Right renal cortex interstitium (tissue), 3 donors: ENCODE data around the gene SF3A2. TPM values are rescaled to one million over a fixed set of nuclear protein-coding genes. Genes with fewer than 3 reads are reported as not detected.

Experiments used
- DNase-seq, 3 donors: peaks; one replicate each; pipeline ENCODE4 v3.0.0-alpha.2; 2013; ENCODE audit warnings: low read depth in 3 of 3, low spot score in 2 of 3
- polyA plus RNA-seq, 3 donors: library from polyadenylated mRNA; unstranded; fragments of 120-200 nt; gene quantifications; one replicate each; pipeline ENCODE4 v1.2.1, GENCODE V29; 2013; ENCODE audit not compliant: insufficient read length in 3 of 3

Gene SF3A2
- polyA plus RNA-seq, 3 donors = 48.8 to 58.2 (median 54.6) TPM

- DNase-seq = no peak
Measured at GRCh38 chr19:2239771-2240770, 3.4 kb downstream of the SF3A2 start.

GRCh38 chr19:2240881-2241760 is 4.5 kb downstream of the SF3A2 start:
- DNase-seq = no peak

DNA sequence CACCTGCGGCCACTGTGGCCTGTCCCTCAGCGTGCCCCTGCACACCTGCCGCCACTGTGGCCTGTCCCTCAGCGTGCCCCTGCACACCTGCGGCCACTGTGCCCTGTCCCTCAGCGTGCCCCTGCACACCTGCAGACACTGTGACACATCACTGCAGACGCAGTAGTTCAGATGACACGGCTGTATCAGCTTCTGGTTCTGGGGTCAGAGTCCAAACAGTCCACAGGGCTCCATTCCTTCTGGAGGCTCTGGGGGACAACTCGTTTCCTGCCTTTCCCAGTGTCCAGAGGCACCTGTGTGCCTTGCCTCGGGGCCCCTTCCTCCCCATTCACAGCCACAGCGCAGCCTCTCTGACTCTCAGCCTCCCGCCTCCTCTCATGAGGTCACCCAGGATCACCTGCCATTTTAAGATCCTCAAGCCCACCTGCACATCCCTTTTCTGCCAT is 5.5 kb downstream of the SF3A2 start:
- no peak for DNase-seq

DNA sequence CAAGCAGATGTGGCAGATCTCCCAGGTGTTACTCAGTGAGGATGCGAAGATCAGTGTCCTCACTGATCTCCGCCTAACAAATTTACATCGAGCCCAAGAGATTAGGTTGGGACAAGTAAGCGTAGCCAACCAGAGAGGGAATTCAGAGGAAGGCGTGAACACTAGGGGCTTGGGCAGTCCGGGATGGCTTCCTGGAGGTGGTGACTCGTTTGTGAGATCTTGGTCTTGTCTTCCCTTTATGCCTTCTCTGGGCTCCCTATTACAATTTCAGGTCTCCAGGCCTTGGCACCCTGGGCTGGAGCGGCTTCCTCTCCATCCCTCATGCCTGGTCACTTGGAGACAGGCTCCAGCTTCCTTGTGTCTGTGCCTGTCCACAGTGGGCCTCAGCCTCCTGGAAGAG is 6.2 kb downstream of the SF3A2 start:
- no peak for DNase-seq

DNA sequence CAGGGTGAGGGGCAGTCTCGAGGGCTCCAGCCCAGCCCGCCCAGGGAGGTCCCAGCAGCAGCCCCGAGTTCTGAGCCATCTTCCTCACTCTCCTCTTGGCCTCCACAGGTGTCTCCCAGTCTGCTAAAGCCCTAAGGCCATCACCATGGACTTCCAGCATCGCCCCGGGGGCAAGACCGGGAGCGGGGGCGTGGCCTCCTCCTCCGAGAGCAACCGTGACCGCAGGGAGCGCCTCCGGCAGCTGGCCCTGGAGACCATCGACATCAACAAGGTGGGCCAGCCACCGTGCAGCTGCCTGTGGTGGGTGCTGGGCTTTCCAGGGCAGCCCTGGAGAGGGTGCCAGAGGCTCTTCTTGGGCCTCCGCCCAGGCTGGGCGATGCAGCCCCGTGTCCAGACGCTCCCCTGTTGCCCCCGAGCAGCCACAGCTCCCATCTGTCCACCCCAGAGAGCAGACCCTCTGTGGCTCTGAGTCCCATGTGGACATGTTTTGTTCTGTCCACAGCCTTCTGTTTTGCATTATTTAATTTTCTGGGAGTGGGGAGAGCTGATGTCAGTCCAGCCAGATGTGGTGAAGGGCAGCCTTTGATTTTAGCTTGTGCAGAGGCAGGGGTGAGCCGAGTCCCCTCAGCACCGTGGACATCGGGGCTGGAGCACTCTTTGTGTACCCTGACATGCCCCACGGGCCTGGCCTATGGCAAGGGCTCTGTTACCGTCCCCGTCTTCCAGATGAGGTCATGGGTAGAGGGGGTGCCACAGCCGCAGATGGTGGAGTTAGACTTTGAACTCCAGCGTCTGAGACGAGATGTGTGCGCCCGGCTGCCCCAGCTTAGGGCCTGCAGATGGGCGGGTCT is 6.9 kb downstream of the SF3A2 start:
- DNase-seq = no peak

GRCh38 chr19:2244125-2244411 is 7.4 kb downstream of the SF3A2 start:
- DNase-seq = no peak

DNA sequence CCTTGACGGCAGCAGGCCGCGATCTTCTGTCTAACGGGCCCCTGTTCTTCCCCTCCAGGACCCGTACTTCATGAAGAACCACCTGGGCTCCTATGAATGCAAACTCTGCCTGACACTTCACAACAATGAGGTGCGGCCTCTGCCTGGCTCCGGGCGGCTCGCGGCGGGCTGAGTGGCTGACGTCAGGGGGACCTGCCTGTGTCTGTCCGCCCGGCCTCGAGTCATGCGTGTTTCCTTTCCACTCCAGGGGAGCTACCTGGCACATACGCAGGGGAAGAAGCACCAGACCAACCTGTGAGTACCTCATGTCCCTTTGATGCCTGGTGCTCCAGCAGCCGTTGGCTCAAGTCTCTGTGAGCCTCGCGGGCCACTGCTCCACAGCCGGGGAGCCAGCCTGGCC is 7.9 kb downstream of the SF3A2 start:
- DNase-seq = no peak

DNA sequence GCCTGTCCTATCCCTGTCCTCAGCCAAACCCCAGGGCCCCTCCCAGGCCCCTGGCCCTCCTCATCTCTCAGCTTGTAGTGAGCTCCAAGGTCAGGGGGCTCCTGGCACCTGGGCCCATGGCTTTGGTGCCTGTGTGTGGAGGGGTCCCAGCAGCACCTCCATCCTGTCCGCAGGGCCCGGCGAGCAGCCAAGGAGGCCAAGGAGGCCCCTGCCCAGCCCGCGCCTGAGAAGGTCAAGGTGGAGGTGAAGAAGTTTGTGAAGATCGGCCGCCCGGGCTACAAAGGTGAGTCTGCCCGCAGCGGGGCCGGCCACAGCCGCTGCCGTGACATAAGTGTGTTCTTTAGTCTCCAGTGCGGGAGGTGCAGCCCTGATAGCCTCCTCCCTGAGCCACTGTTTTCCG is 8.6 kb downstream of the SF3A2 start:
- DNase-seq = no peak

- no peak for DNase-seq
Measured at GRCh38 chr19:2246014-2246620, 9.5 kb downstream of the SF3A2 start.

- no peak for DNase-seq
Measured at GRCh38 chr19:2246801-2247361, 10.3 kb downstream of the SF3A2 start.

DNA sequence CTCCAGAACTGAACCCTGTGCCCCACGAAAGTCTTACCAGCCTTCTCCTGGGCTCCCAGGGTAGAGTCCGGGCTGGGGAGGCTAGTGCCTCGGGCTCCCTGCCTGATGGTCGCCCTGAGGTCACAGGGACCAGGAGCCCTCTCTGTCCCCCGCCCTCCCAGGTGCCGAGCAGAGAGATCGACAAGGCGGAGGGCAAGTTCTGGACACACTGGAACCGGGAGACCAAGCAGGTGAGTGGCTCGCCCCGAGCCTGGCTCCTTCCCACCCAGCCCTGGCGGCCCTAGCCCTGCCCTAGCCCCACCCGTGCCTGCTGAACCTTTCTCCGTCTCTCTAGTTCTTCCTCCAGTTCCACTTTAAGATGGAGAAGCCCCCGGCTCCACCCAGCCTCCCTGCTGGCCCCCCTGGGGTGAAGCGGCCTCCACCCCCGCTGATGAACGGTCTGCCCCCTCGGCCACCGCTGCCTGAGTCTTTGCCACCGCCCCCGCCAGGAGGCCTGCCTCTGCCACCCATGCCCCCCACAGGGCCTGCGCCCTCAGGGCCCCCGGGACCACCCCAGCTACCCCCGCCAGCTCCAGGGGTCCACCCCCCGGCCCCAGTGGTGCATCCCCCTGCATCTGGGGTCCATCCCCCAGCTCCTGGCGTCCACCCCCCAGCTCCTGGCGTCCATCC is 10.9 kb downstream of the SF3A2 start:
- no peak for DNase-seq

DNA sequence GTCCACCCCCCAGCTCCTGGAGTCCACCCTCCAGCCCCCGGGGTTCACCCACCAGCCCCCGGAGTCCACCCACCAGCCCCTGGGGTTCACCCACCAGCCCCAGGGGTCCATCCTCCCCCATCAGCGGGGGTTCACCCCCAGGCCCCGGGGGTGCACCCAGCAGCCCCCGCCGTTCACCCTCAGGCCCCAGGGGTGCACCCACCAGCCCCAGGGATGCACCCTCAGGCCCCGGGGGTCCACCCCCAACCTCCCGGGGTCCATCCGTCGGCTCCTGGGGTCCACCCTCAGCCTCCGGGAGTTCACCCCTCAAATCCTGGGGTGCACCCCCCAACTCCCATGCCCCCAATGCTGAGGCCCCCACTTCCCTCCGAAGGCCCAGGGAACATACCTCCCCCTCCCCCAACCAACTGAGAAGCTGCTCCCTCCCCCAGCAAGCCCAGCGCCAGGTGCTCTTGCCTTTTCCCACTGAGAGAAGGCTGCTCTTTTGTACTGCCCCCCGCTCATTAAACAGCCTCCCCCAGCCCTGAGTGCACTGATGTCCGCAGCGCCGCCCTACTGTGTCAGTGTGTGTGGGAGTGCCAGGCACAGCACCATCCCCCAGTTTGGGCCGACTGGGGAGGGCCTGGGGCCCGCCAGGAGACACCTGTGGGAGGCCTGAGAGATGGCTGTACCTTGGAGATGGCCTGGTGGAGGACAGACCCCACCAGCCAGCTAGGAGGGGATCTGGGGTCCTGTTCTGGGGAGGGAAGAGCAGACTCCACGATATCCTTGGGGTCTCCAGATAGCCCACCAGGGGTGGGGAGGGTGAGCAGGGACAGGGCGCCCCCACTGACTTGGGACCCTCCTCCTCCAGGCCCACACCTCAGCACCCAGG is 11.7 kb downstream of the SF3A2 start:
- DNase-seq = no peak

- DNase-seq = no peak
Measured at GRCh38 chr19:2249010-2249866, 12.6 kb downstream of the SF3A2 start, which contains the start of gene AMH. TSS of gene AMH (plus strand) at chr19:2249323. CDS start at chr19:2249333, 10 bp downstream.

DNA sequence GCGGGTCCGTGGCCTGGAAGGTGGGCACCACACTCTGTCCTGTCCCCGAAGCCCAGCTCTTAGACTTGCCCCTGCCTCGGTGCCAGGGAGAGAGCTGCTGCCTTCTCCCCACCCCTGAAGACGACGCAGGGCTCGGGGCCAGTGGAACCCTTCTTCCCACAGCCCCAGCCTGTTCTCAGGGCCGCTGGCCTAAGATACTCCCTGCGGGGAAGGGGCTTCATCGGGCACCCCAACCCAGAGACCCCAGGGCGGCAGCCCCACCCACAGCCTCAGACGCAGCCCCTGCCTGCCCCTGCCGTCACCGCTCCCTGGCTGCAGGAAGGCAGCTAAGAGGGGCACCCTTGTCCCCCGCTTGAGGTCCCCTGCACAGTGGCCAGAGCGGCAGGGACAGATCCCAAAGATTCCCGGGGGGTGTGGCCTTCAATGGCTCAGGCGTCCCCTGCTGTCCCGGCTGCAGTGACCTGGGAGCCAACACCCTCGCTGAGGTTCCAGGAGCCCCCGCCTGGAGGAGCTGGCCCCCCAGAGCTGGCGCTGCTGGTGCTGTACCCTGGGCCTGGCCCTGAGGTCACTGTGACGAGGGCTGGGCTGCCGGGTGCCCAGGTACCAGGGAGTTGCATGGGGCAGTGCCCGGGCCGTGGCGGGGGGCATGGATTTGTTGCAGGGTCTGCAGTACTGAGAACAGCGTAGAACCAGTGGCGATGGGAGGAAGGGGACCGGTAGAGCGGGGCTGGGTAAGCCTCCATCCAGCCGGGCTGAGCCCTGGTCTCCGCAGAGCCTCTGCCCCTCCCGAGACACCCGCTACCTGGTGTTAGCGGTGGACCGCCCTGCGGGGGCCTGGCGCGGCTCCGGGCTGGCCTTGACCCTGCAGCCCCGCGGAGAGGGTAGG is 13.5 kb downstream of the SF3A2 start:
- no peak for DNase-seq

- no peak for DNase-seq
Measured at GRCh38 chr19:2250766-2251105, 14.1 kb downstream of the SF3A2 start.
